Adrenal gland (tissue), 12 donors: ENCODE measurements around the gene CELSR2. TPM values are rescaled to one million over a fixed set of nuclear protein-coding genes. Genes with fewer than 3 reads are reported as not detected.

Experiments
- DNase-seq, 7 donors: peaks; one replicate each; pipeline ENCODE4 v3.0.0-alpha.2; 2019 to 2020
- H3K27ac ChIP-seq, 5 donors: fragments of 200-600 bp; sonication (generic) in 4 of 5; 1 replicate in 3 of 5; 2 replicates in 2 of 5; pipeline versions ENCODE4 v1.5.1 to v1.8.0; 2016 to 2020; ENCODE audit warnings: mild to moderate bottlenecking in 1 of 5
- H3K27me3 ChIP-seq: fragments of 200-600 bp; 2 replicates; pipeline ENCODE4 v1.8.0; 2021
- H3K36me3 ChIP-seq, 2 donors: fragments of 200-600 bp; replicated peaks in 1 of 2; 1 replicate in 1 of 2; 2 replicates in 1 of 2; pipeline versions ENCODE4 v1.5.1 to v1.8.0; 2018 to 2022
- H3K4me1 ChIP-seq, 2 donors: fragments of 200-600 bp; replicated peaks in 1 of 2; 1 replicate in 1 of 2; 2 replicates in 1 of 2; pipeline versions ENCODE4 v1.5.1 to v1.8.0; 2018 to 2021
- H3K4me3 ChIP-seq, 4 donors: fragments of 200-600 bp; sonication (generic) in 3 of 4; one replicate each; pipeline ENCODE4 v1.5.1; 2016 to 2018
- H3K9me3 ChIP-seq, 3 donors: fragments of 200-600 bp; sonication (generic) in 1 of 3; replicated peaks in 1 of 3; 1 replicate in 2 of 3; 2 replicates in 1 of 3; pipeline versions ENCODE4 v1.5.1 to v1.8.0; 2016 to 2021
- POLR2A ChIP-seq, 2 donors: fragments of 450-650 bp; IDR thresholded peaks; one replicate each; pipeline ENCODE4 v1.6.1; 2017; ENCODE audit warnings: antibody characterized with exemption in 2 of 2, mild to moderate bottlenecking in 2 of 2, moderate library complexity in 1 of 2
- WGBS, 4 donors: extraction: QIAGEN DNeasy Blood & Tissue Kit in 2 of 4; methylation state at CpG; one replicate each; pipeline versions ENCODE4 v1.1.5 to v1.1.7; 2013 to 2017; 5-methylcytosine and 5-hydroxymethylcytosine counted together
- intact Hi-C, 2 donors: fragments of 100-400 bp; cut with DNase I; formaldehyde crosslinking; loops; one replicate each; pipeline versions ENCODE4 v1.14.1 to v1.15.0; 2022 to 2023
- polyA plus RNA-seq, 3 donors: library from polyadenylated mRNA; stranded (reverse); fragments of 200-250 nt in 2 of 3; fragments of 350-450 nt in 1 of 3; fragmentation: Illumina TruSeq in 1 of 3; extraction: RNeasy Lipid Tissue Mini Kit (QIAGEN cat#74804) in 1 of 3; gene quantifications; one replicate each; pipeline ENCODE4 v1.2.3, GENCODE V29; 2013 to 2014
- total RNA-seq, 9 donors: library from RNA; depleted of rRNA in 4 of 9; stranded (reverse); fragments of >200 nt in 4 of 9; fragments of 120-200 nt in 1 of 9; fragmentation: NEBNext Ultra II Directional in 1 of 9; extraction: Animal tissue kit (Norgen Biotek cat#: 25700) in 1 of 9; gene quantifications; one replicate each; pipeline versions ENCODE4 v1.1.0 to v1.2.4, GENCODE V29; 2013 to 2023
- TF ChIP-seq, protein P1 (sequence below), 6 experiments: fragments of 450-650 bp in 4 of 6; fragments of 200-600 bp in 2 of 6; sonication (generic) in 1 of 6; IDR thresholded peaks; 1 replicate in 5 of 6; 2 replicates in 1 of 6; pipeline versions ENCODE4 v1.5.1 to v1.8.0; 2016 to 2021; ENCODE audit warnings: antibody characterized with exemption in 6 of 6, mild to moderate bottlenecking in 2 of 6, moderate library complexity in 1 of 6
- donor health status: healthy with polysubstance abuse.
- donor health status: Bipolar disorder and iron deficiency.
- donor health status: DM: yes; HTN: yes; CAD: no.
- donor health status: DM: no; HTN: no; CAD: no.
- donor health status: DM: no; HTN: no; CAD: no.
- donor health status: DM: yes; HTN: yes; CAD: no.

The CELSR2 gene
- total and polyA plus RNA-seq, 12 donors = 0.89 to 9.1 (median 5.1) TPM

DNA sequence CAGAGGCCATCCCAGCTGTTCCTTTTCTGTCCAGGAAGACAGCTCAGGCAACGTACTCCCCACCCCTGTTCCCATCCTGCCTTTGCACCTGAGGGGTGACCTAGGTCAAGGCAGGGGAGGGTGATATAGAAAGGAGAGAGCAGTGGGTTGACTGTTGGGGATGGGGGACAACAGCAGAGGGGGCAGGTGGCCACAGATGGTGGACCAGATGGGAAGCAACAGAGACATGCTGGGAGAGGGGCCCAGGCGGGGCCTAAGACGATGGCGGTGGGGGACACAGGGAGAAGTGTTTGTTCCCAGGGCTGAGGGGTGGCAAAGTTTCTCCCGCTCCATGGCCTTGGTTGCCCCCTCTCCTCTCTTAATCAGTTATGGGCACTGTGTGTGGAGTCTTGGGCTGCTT lies 6.3 kb downstream of the CELSR2 start:
- Histone ChIP-seq H3K4me3 (no peak overlapping the region), H3K27ac (no peak overlapping the region), H3K9me3 (no peaks in the 10 kb centered on the region), H3K27me3 (no peaks in the 10 kb centered on the region), H3K36me3 (no peaks in the 10 kb centered on the region), H3K4me1 (peaks cover 0 to 8% of the 10 kb centered on the region in 2 donors)
- DNase-seq = no peak
- 88 to 93% (median 91%) methylated on average over 5 of the region's 5 CpGs for WGBS, 4 donors
- intact Hi-C loops = no loop called here
- TF ChIP-seq, protein P1, sequence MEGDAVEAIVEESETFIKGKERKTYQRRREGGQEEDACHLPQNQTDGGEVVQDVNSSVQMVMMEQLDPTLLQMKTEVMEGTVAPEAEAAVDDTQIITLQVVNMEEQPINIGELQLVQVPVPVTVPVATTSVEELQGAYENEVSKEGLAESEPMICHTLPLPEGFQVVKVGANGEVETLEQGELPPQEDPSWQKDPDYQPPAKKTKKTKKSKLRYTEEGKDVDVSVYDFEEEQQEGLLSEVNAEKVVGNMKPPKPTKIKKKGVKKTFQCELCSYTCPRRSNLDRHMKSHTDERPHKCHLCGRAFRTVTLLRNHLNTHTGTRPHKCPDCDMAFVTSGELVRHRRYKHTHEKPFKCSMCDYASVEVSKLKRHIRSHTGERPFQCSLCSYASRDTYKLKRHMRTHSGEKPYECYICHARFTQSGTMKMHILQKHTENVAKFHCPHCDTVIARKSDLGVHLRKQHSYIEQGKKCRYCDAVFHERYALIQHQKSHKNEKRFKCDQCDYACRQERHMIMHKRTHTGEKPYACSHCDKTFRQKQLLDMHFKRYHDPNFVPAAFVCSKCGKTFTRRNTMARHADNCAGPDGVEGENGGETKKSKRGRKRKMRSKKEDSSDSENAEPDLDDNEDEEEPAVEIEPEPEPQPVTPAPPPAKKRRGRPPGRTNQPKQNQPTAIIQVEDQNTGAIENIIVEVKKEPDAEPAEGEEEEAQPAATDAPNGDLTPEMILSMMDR (IDR thresholded peaks at IDR 0.05) = no peak
- TF ChIP-seq POLR2A (IDR thresholded peaks at IDR 0.05) = no peak

DNA sequence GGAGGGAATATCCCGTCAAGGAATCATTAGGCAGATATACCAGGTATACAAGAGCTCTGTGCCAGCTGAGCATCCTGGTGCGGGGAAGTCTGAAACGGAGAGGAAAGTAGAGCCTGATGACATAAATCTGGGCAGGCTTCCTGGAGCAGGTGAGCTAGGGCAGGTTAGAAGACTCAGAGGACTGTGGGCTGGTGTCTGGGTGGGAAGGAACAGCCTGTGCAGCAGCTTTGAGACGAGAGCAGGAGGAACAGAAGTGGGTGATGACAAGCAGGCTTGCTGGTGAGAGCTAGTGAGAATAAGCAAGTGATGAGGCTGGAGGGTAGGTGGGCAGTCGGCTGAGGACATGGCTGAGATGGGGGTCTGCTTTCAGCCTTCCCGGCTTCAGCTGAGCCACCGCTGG lies 6.7 kb downstream of the CELSR2 start:
- no peak for DNase-seq
- no peaks in the 10 kb centered on the region for H3K36me3 ChIP-seq
- H3K27ac ChIP-seq = no peak overlapping the region
- H3K9me3 ChIP-seq = no peaks in the 10 kb centered on the region
- TF ChIP-seq, protein P1 (IDR thresholded peaks at IDR 0.05) = no peak
- no peak for TF ChIP-seq POLR2A (IDR thresholded peaks at IDR 0.05)
- no peak overlapping the region for H3K4me3 ChIP-seq
- no peaks in the 10 kb centered on the region for H3K27me3 ChIP-seq
- H3K4me1 ChIP-seq = peaks cover 0 to 8% of the 10 kb centered on the region in 2 donors
- 83 to 92% (median 89%) methylated on average over 7 of the region's 7 CpGs for WGBS, 4 donors
- intact Hi-C loops = no loop called here

DNA sequence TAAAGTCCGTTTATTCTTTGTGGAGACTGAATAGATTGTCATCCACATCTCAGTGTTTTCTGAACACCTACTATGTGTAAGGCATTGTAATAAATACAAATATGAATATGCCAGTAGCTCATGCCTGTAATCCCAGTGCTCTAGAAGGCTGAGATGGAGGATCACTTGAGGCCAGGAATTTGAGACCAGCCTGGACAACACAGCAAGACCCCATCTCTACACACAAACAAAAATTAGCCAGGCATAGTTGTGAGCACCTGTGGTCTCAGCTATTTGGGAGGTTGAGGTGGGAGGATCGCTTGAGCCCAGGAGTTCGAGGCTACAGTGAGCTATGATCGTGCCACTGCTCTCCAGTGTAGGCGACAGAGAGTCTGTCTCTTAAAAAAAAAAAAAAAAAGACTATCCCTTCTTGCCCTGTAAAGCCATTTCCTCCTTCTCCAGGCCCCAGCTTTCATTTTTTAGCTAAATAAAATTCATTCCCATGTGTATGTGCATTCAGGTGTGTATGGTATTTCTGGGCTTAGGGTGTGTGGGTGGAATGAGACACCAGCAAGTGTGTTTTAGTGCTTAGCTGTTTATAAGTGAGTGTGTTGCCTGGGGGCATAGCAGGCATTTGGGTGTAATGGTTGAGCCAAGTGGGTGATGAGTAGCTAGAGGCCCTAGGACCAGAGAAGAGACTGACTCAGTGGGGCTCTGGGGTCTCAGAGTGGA lies 7.8 kb downstream of the CELSR2 start:
- Histone ChIP-seq H3K4me1 (peaks cover 0 to 8% of the 10 kb centered on the region in 2 donors), H3K27me3 (no peaks in the 10 kb centered on the region), H3K36me3 (no peaks in the 10 kb centered on the region), H3K27ac (no peak overlapping the region), H3K9me3 (no peaks in the 10 kb centered on the region), H3K4me3 (no peak overlapping the region)
- DNase-seq = no peak
- TF ChIP-seq, protein P1 (IDR thresholded peaks at IDR 0.05) = no peak
- no peak for TF ChIP-seq POLR2A (IDR thresholded peaks at IDR 0.05)
- intact Hi-C loops = no loop called here
- WGBS, 4 donors = 85 to 96% (median 91%) methylated on average over 5 of the region's 5 CpGs

DNA sequence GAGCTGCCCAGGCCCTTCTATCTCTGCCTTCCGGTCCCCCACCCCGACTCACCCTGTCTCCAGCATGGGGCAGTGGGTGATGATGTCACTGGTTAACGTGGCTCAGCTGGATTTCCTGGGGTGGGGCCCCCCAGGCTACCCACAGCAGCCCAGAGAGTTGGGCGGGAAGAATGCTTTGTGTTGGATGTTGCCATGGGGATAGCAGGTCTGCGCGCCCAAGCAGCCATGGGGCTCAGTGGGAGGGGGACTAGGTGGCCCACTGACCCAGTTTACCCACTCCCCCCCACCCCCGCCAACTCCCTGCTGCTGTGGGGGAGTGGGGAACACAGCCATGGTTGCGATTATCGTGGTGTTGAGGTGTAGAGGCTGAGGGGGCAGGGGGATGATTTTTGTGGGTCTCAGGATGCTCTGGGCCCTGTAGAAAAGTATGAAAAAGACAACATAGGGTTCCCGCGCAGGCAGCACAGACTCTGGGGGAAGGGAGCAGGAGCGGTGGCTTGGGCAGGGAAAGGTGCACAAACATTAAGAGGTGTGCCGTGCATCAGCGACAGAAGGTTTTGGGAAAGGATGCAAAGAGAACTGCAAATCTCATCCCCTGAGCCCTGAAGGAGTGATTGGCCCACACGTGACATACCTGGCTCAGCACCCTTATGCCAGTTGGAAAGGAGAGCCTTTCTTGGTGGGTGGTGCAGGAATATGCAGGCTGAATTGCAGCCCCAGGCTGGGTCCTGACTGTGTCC lies 8.5 kb downstream of the CELSR2 start:
- intact Hi-C loops = no loop called here
- 87 to 91% (median 88%) methylated on average over 8 to 15 of the region's 15 CpGs for WGBS, 4 donors
- TF ChIP-seq, protein P1 (IDR thresholded peaks at IDR 0.05) = no peak

More for the DNA sequence above, 8.5 kb downstream of the CELSR2 start:
- no peaks in the 10 kb centered on the region for H3K9me3 ChIP-seq
- H3K27me3 ChIP-seq = no peaks in the 10 kb centered on the region
- no peak overlapping the region for H3K27ac ChIP-seq
- peaks cover 0 to 8% of the 10 kb centered on the region in 2 donors for H3K4me1 ChIP-seq
- no peaks in the 10 kb centered on the region for H3K36me3 ChIP-seq
- no peak for DNase-seq
- H3K4me3 ChIP-seq = no peak overlapping the region
